Spleen (tissue), 11 donors: ENCODE results near the gene ROBO1. TPM values are rescaled to one million over a fixed set of nuclear protein-coding genes. Genes with fewer than 3 reads are reported as not detected.

Experiments used
- DNase-seq: peaks from one replicate; pipeline ENCODE4 v3.0.0-alpha.2; 2020
- H3K27ac ChIP-seq, 8 donors: fragments of 200-600 bp; sonication (generic) in 7 of 8; 1 replicate in 4 of 8; 2 replicates in 4 of 8; pipeline versions ENCODE4 v1.5.0 to v1.8.0; 2016 to 2021; ENCODE audit warnings: inconsistent platforms in 4 of 8, mild to moderate bottlenecking in 4 of 8, moderate library complexity in 1 of 8
- H3K27me3 ChIP-seq, 7 donors: fragments of 200-600 bp; sonication (generic) in 6 of 7; replicated peaks in 1 of 7; 1 replicate in 4 of 7; 2 replicates in 3 of 7; pipeline versions ENCODE4 v1.5.0 to v1.8.0; 2016 to 2021; ENCODE audit warnings: inconsistent platforms in 3 of 7, mild to moderate bottlenecking in 1 of 7
- H3K36me3 ChIP-seq, 6 donors: fragments of 200-600 bp; sonication (generic) in 5 of 6; 1 replicate in 4 of 6; 2 replicates in 2 of 6; pipeline versions ENCODE4 v1.5.0 to v1.8.0; 2016 to 2021; ENCODE audit warnings: inconsistent platforms in 2 of 6
- H3K4me1 ChIP-seq, 6 donors: fragments of 200-600 bp; sonication (generic) in 5 of 6; 1 replicate in 3 of 6; 2 replicates in 3 of 6; pipeline versions ENCODE4 v1.5.0 to v1.8.0; 2016 to 2021; ENCODE audit warnings: inconsistent platforms in 3 of 6
- H3K4me3 ChIP-seq, 8 donors: fragments of 200-600 bp; sonication (generic) in 7 of 8; 1 replicate in 4 of 8; 2 replicates in 4 of 8; pipeline versions ENCODE4 v1.5.0 to v1.8.0; 2016 to 2021; ENCODE audit warnings: inconsistent platforms in 4 of 8, mild to moderate bottlenecking in 4 of 8, moderate library complexity in 2 of 8
- H3K9me3 ChIP-seq, 8 donors: fragments of 200-600 bp; sonication (generic) in 7 of 8; 1 replicate in 4 of 8; 2 replicates in 4 of 8; pipeline versions ENCODE4 v1.5.0 to v1.8.0; 2016 to 2021; ENCODE audit warnings: inconsistent platforms in 4 of 8
- POLR2A ChIP-seq, 3 donors: fragments of 450-650 bp; IDR thresholded peaks; one replicate each; pipeline ENCODE4 v1.5.1; 2017; ENCODE audit warnings: antibody characterized with exemption in 3 of 3, mild to moderate bottlenecking in 1 of 3
- POLR2AphosphoS5 ChIP-seq, 3 donors: sonication (generic); formaldehyde crosslinking; IDR thresholded peaks; one replicate each; pipeline ENCODE4 v1.5.1; 2017; ENCODE audit warnings: antibody characterized with exemption in 3 of 3
- WGBS, 5 donors: extraction: QIAGEN DNeasy Blood & Tissue Kit in 3 of 5; methylation state at CpG; one replicate each; pipeline versions ENCODE4 v1.1.5 to v1.1.7; 2013 to 2018; 5-methylcytosine and 5-hydroxymethylcytosine counted together
- intact Hi-C: fragments of 100-400 bp; cut with DNase I; formaldehyde crosslinking; loops from one replicate; pipeline ENCODE4 v1.15.0; 2023; ENCODE audit warnings: low total_unique reads
- polyA plus RNA-seq, 3 donors: library from polyadenylated mRNA; stranded (reverse); fragments of 200-250 nt; gene quantifications; one replicate each; pipeline ENCODE4 v1.2.1, GENCODE V29; 2013
- total RNA-seq, 7 donors: library from RNA; depleted of rRNA in 3 of 7; stranded (reverse); fragments of >200 nt in 3 of 7; fragmentation: NEBNext Ultra II Directional in 4 of 7; extraction: Animal tissue kit (Norgen Biotek cat#: 25700) in 4 of 7; gene quantifications; one replicate each; pipeline versions ENCODE4 v1.1.0 to v1.2.1, GENCODE V29; 2016 to 2021
- TF ChIP-seq, protein P1 (sequence below), 11 experiments: fragments of 200-600 bp in 7 of 11; fragments of 450-650 bp in 4 of 11; sonication (generic) in 4 of 11; IDR thresholded peaks in 8 of 11; conservative IDR thresholded peaks in 3 of 11; 1 replicate in 7 of 11; 2 replicates in 4 of 11; pipeline versions ENCODE4 v1.4.0 to v1.8.0; 2016 to 2021; ENCODE audit warnings: antibody characterized with exemption in 11 of 11, inconsistent platforms in 4 of 11, mild to moderate bottlenecking in 1 of 11
- donor health status: healthy with polysubstance abuse.
- donor health status: DM: no; HTN: no; CAD: no; lungs with moderate emphysema.
- donor health status: DM: no; HTN: no; CAD: no.
- donor health status: Bipolar disorder and iron deficiency.
- donor health status: healthy.
- donor health status: DM: no; HTN: no; CAD: no.
- donor health status: DM: yes; HTN: yes; CAD: no.

Gene ROBO1
- total and polyA plus RNA-seq, 10 donors = 3.4 to 37.3 (median 26.0) TPM

DNA sequence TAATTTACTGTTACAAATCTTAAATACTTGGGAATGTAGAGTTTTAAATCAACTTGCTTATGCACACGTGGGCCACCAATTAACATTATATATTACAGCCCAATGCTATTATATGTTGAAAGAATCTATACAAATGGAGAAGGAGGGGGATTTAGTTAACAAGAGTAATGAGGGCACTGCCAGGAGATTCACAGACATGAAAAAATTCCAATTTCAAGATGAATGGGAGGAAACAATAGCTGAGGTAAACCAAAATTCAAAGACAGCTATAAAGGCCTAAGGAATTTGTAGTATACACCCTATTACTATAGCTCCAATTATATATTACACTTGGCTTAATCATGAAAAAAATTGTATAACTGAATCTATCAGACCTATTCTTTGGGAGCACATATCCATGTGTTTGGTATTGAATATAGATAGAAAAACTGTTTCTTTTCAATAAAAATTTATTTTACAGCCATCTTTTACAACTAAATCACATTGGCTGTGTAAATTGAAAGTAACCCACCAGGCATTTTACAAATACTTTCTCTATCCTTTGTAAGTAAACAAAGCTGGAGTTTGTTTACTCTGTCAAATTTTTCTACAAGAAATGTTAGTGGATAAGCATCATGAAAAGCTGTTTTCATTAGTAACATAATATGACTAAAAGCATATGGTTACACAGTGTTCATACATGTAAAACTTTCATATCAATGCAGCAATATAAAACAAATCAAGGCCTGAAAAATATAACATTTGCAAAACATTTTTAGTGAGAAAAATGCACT, 1045.8 kb downstream of the ROBO1 start:
- peaks cover 0 to under 1% (median 0%) of the 10 kb centered on the region in 6 donors for H3K36me3 ChIP-seq
- no peak overlapping the region for H3K27ac ChIP-seq
- 2 to 87% (median 74%) methylated on average over 1 of the region's 1 CpG for WGBS, 5 donors
- H3K4me3 ChIP-seq = no peak overlapping the region
- intact Hi-C loops = no loop called here
- DNase-seq = no peak
- H3K27me3 ChIP-seq = no peaks in the 10 kb centered on the region
- no peaks in the 10 kb centered on the region for H3K4me1 ChIP-seq
- TF ChIP-seq POLR2AphosphoS5 (IDR thresholded peaks at IDR 0.05) (no peak), POLR2A (IDR thresholded peaks at IDR 0.05) (no peak)
- TF ChIP-seq, protein P1, sequence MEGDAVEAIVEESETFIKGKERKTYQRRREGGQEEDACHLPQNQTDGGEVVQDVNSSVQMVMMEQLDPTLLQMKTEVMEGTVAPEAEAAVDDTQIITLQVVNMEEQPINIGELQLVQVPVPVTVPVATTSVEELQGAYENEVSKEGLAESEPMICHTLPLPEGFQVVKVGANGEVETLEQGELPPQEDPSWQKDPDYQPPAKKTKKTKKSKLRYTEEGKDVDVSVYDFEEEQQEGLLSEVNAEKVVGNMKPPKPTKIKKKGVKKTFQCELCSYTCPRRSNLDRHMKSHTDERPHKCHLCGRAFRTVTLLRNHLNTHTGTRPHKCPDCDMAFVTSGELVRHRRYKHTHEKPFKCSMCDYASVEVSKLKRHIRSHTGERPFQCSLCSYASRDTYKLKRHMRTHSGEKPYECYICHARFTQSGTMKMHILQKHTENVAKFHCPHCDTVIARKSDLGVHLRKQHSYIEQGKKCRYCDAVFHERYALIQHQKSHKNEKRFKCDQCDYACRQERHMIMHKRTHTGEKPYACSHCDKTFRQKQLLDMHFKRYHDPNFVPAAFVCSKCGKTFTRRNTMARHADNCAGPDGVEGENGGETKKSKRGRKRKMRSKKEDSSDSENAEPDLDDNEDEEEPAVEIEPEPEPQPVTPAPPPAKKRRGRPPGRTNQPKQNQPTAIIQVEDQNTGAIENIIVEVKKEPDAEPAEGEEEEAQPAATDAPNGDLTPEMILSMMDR (IDR thresholded peaks at IDR 0.05 in 8 of 11, conservative IDR thresholded peaks at IDR 0.05 in 3 of 11) = no peak
- H3K9me3 ChIP-seq = no peaks in the 10 kb centered on the region

DNA sequence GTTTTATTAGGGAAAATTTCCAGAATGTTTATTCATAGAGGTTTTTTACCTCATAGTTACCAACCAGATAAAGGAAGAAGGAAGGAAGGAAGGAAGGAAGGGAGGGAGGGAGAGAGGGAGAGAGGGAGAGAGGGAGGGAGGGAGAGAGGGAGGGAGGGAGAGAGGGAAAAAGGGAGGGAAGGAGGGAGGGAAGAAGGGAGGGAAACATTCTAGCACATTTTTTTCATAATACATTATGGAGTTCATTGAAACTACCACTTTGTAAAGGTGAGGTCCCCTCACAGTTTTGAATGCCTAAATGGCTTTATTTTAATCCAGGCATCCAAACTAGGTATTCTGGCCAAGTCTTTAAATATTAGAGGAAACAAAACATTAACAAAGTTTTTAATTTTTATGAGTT, 1049.1 kb downstream of the ROBO1 start:
- DNase-seq = no peak
- Histone ChIP-seq H3K4me1 (no peaks in the 10 kb centered on the region), H3K4me3 (no peak overlapping the region), H3K36me3 (peaks cover 0 to 5% (median 0%) of the 10 kb centered on the region in 6 donors), H3K27ac (no peak overlapping the region), H3K27me3 (no peaks in the 10 kb centered on the region), H3K9me3 (peaks cover 0 to 8% (median 0%) of the 10 kb centered on the region in 8 donors)
- TF ChIP-seq, protein P1 (IDR thresholded peaks at IDR 0.05 in 8 of 11, conservative IDR thresholded peaks at IDR 0.05 in 3 of 11) = no peak
- TF ChIP-seq POLR2A (IDR thresholded peaks at IDR 0.05) = no peak
- TF ChIP-seq POLR2AphosphoS5 (IDR thresholded peaks at IDR 0.05) = no peak
- intact Hi-C loops = no loop called here

DNA sequence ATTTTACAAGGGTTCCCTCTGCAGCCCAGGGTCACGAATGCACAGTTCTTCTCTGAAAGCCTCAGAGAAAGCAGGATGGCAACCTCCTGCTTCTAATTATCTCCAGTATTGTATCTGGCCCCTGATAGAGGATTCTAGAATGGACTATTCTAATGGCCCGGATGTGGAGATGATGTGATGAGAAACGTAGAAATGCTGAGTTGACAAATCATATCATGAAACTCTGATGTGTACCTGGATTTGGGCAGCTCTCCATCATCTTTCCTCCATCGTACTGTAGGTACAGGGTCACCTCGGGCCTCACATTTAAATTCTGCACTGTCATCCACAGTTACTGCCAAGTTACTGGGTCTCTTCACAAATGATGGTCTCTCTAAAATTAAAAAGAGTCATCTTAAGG, 1050.8 kb downstream of the ROBO1 start:
- Histone ChIP-seq H3K36me3 (peaks cover 0 to 5% (median 0%) of the 10 kb centered on the region in 6 donors), H3K4me1 (no peaks in the 10 kb centered on the region), H3K27ac (no peak overlapping the region), H3K27me3 (no peaks in the 10 kb centered on the region), H3K9me3 (peaks cover 0 to 8% (median 0%) of the 10 kb centered on the region in 8 donors), H3K4me3 (no peak overlapping the region)
- TF ChIP-seq, protein P1 (IDR thresholded peaks at IDR 0.05 in 8 of 11, conservative IDR thresholded peaks at IDR 0.05 in 3 of 11) = no peak
- TF ChIP-seq POLR2A (IDR thresholded peaks at IDR 0.05) (no peak), POLR2AphosphoS5 (IDR thresholded peaks at IDR 0.05) (no peak)
- 82 to 93% (median 87%) methylated on average over 5 of the region's 5 CpGs for WGBS, 5 donors
- intact Hi-C loops = no loop called here
- DNase-seq = no peak

DNA sequence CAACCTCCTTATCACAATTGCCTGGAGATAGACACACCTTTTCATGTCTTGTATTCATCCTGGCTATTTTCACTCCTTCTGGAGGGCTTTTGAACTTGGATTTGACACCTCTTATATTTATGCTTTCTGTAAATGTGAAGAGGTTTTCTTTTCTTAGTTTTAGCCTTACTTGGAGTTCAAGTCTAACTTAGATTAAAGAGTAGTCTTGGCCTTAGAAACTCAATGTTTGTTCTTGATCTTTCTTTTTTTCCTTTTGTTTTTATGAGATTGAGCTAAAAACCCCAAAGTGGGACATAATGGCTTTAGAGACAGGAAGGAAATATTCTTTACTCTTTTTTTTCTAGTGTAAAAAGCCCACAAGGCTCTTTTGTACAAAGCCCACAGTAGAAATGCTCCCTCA, 1054.9 kb downstream of the ROBO1 start:
- TF ChIP-seq, protein P1 (IDR thresholded peaks at IDR 0.05 in 8 of 11, conservative IDR thresholded peaks at IDR 0.05 in 3 of 11) = no peak
- TF ChIP-seq POLR2AphosphoS5 (IDR thresholded peaks at IDR 0.05) (no peak), POLR2A (IDR thresholded peaks at IDR 0.05) (no peak)
- peaks cover 0 to 5% (median 0%) of the 10 kb centered on the region in 6 donors for H3K36me3 ChIP-seq
- no peaks in the 10 kb centered on the region for H3K27me3 ChIP-seq
- no peaks in the 10 kb centered on the region for H3K4me1 ChIP-seq
- no peak for DNase-seq
- H3K4me3 ChIP-seq = no peak overlapping the region
- intact Hi-C loops = no loop called here
- peaks cover 0 to 8% (median 0%) of the 10 kb centered on the region in 8 donors for H3K9me3 ChIP-seq
- no peak overlapping the region for H3K27ac ChIP-seq
